Osteoblast (primary cell): ENCODE results near the gene TAL1. TPM values are rescaled to one million over a fixed set of nuclear protein-coding genes. Genes with fewer than 3 reads are reported as not detected.
A peak's percentile ranks its signal among the peaks of the same experiment; 100 is the strongest.

Experiments
- DNase-seq: peaks from one replicate; pipeline ENCODE4 v3.0.0; 2011; ENCODE audit warnings: low spot score, mixed read lengths; ENCODE audit not compliant: insufficient read length; ENCODE audit errors: missing footprints
- H2AFZ ChIP-seq: 2 replicates; pipeline ENCODE4 v1.6.0; 2011; ENCODE audit warnings: mild to moderate bottlenecking, low read length
- H3K27ac ChIP-seq: 2 replicates; pipeline ENCODE4 v1.5.1; 2011; ENCODE audit warnings: mild to moderate bottlenecking, low read depth, low read length, moderate library complexity
- H3K27me3 ChIP-seq: 2 replicates; pipeline ENCODE4 v1.6.0; 2012; ENCODE audit warnings: mild to moderate bottlenecking, control low read depth, inconsistent platforms, low read length, moderate library complexity; ENCODE audit not compliant: insufficient read depth
- H3K36me3 ChIP-seq: 2 replicates; pipeline ENCODE4 v1.5.1; 2011; ENCODE audit warnings: mild to moderate bottlenecking, low read length, control low read depth, moderate library complexity; ENCODE audit not compliant: insufficient read depth
- H3K4me1 ChIP-seq: 2 replicates; pipeline ENCODE4 v1.5.1; 2011; ENCODE audit warnings: mild to moderate bottlenecking, low read length, control low read depth, moderate library complexity; ENCODE audit not compliant: insufficient read depth
- H3K4me2 ChIP-seq: 2 replicates; pipeline ENCODE4 v1.6.0; 2011; ENCODE audit warnings: mild to moderate bottlenecking, low read length; ENCODE audit not compliant: insufficient read depth
- H3K4me3 ChIP-seq: fragments of 200-600 bp; sonication (generic); 3 replicates; pipeline ENCODE4 v1.5.1; 2012; ENCODE audit warnings: mild to moderate bottlenecking, low read length, inconsistent platforms; ENCODE audit not compliant: insufficient read depth
- H3K79me2 ChIP-seq: 2 replicates; pipeline ENCODE4 v1.6.0; 2012; ENCODE audit warnings: mild to moderate bottlenecking, low read length, control low read depth, inconsistent platforms; ENCODE audit not compliant: insufficient read depth
- H3K9me3 ChIP-seq: 2 replicates; pipeline ENCODE4 v1.5.1; 2011; ENCODE audit warnings: low read depth, low read length, control low read depth
- H4K20me1 ChIP-seq: 2 replicates; pipeline ENCODE4 v1.6.0; 2012; ENCODE audit warnings: mild to moderate bottlenecking, low read length, control low read depth; ENCODE audit not compliant: insufficient read depth
- total RNA-seq: library from RNA; depleted of rRNA; stranded (reverse); fragments of >200 nt; gene quantifications from 2 replicates; pipeline ENCODE4 v1.2.3, GENCODE V29; 2012
- TF ChIP-seq, protein P1 (sequence below): IDR thresholded peaks from 2 replicates; pipeline ENCODE4 v1.5.1; 2011; ENCODE audit warnings: mild to moderate bottlenecking, low read depth, low read length, moderate library complexity; ENCODE audit errors: extremely low read depth

TAL1 gene
- total RNA-seq, 1 donor: not detected

DNA sequence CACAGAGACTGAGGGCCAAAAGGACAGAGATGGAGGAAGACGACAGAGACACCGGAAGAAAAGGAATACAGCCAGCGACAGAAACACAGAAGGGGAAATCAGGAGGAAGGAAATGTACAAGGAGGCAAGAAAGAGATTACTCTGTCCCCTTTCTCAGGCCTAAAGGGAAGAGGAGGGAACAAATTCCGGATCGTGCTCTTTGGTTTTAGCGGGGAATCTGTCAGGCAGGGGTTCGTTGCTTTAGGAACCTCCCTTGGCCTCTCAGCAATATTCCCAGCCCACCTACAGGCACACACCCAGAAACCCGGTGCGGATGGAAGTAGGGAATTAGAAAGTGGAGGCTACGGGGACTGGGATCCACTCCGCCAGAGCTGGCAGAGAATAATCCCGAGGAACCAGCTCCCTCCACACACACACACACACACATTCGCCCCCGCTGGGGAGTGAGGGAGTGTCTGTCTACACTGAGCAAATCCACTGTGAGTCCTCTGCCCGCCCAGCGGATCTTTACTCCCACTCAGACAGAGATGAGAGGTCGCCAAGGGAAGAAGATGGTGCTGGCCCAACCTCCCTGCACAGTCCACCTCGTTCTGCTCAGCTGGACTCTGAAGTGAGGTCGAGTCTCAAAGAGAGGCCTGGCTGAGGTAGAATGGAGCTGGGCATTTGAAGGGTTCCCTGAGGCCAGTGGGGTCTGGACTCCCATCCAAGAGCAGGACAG is 5.7 kb downstream of the TAL1 start:
- H3K4me2 ChIP-seq: no peak overlapping the region

DNA sequence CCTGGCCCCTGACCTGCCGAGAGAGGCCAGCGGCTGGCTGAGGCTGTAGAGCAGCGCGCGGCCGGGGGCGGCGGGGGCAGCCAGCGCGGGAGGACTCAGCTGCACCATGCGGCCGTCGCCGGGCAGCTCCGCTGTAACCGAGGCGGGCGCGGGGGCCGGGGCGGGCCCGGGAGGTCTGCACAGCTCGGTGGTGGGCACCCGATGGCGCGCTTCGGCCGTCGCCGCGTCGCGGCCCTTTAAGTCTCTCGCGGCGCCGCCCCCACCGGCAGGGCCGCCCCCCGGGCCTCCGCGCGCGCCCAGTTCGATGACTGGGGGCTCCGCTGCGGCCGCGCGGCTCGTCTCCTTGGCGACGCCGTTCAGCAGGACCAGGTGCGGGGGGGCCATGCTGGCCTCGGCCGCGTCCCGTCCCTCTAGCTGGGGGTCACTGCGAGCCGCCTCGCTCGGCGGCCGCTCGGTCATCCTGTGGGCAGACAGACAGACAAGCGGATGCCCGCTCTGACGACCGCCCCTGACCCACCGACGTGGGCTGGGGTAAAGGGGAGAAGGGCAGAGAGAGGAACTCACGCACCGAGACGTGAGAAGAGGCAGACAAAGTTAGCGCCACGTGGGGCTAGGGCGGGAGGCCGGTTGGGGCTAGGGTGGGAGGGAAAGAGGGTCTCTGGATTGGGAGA is 6.5 kb downstream of the TAL1 start:
- no peaks in the 10 kb centered on the region for H3K9me3 ChIP-seq
- H4K20me1 ChIP-seq: peaks cover 7% of the 10 kb centered on the region
- H3K4me3 ChIP-seq: no peak overlapping the region
- no peaks in the 10 kb centered on the region for H3K4me1 ChIP-seq
- H3K79me2 ChIP-seq: no peaks in the 10 kb centered on the region
- DNase-seq: peak; percentile 70
- H3K36me3 ChIP-seq: no peaks in the 10 kb centered on the region
- TF ChIP-seq, protein P1, sequence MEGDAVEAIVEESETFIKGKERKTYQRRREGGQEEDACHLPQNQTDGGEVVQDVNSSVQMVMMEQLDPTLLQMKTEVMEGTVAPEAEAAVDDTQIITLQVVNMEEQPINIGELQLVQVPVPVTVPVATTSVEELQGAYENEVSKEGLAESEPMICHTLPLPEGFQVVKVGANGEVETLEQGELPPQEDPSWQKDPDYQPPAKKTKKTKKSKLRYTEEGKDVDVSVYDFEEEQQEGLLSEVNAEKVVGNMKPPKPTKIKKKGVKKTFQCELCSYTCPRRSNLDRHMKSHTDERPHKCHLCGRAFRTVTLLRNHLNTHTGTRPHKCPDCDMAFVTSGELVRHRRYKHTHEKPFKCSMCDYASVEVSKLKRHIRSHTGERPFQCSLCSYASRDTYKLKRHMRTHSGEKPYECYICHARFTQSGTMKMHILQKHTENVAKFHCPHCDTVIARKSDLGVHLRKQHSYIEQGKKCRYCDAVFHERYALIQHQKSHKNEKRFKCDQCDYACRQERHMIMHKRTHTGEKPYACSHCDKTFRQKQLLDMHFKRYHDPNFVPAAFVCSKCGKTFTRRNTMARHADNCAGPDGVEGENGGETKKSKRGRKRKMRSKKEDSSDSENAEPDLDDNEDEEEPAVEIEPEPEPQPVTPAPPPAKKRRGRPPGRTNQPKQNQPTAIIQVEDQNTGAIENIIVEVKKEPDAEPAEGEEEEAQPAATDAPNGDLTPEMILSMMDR: no peak
- no peak overlapping the region for H2AFZ ChIP-seq
- H3K27me3 ChIP-seq: peaks cover 90% of the 10 kb centered on the region
- H3K4me2 ChIP-seq: no peak overlapping the region
- H3K27ac ChIP-seq: no peak overlapping the region

More for the DNA sequence above, 5.7 kb downstream of the TAL1 start:
- peak; percentile 80 for DNase-seq
- Histone ChIP-seq H3K9me3 (no peaks in the 10 kb centered on the region), H3K79me2 (no peaks in the 10 kb centered on the region), H4K20me1 (peaks cover 8% of the 10 kb centered on the region), H3K4me3 (no peak overlapping the region), H3K27me3 (peaks cover 97% of the 10 kb centered on the region), H2AFZ (no peak overlapping the region), H3K27ac (no peak overlapping the region), H3K4me1 (no peaks in the 10 kb centered on the region), H3K36me3 (no peaks in the 10 kb centered on the region)
- TF ChIP-seq, protein P1: no peak

DNA sequence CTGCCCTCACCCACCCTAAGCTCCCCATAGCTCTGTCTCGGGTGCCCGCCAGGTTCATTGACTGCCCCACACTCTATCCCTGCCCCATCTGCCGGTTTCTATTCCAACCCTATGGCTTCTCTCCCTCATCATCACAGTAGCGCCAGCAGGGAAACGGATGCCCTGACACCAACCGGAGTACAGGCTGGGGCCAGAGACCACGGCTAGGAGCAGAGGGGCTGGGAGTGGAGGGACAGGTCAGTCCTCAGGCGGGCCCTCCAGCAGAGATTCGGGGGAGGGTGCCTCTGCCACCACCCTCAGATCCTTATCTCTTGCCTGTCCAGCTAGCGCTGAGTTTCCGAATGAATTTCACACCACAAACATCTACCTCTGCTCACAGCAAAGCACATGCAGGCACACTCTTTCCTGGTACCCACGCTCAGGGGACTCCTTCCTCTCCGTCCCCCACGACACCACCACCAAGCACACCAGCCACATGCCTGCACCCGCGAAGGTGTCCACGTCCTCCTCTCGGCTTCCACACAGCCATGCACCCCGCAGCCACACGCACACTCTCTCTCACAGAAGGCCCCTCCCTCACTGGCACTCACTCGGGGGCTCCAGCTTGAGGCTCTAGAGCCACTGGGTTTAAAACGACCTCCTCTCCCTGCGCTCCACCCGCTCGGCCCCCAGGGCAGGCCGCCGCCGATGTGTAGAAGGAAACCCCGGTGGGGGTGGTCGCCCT is 7.2 kb downstream of the TAL1 start:
- TF ChIP-seq, protein P1: no peak
- peaks cover under 1% of the 10 kb centered on the region for H4K20me1 ChIP-seq
- no peaks in the 10 kb centered on the region for H3K9me3 ChIP-seq
- H2AFZ ChIP-seq: no peak overlapping the region
- H3K36me3 ChIP-seq: no peaks in the 10 kb centered on the region
- H3K4me3 ChIP-seq: no peak overlapping the region
- no peaks in the 10 kb centered on the region for H3K4me1 ChIP-seq
- H3K27ac ChIP-seq: no peak overlapping the region
- H3K79me2 ChIP-seq: no peaks in the 10 kb centered on the region
- H3K27me3 ChIP-seq: peaks cover 83% of the 10 kb centered on the region
- peak; percentile 83 for DNase-seq
- no peak overlapping the region for H3K4me2 ChIP-seq
